ENCODE results near the gene SH3BP5L. TPM values are rescaled to one million over a fixed set of nuclear protein-coding genes. Genes with fewer than 3 reads are reported as not detected.

The SH3BP5L gene
- total and polyA plus RNA-seq, 2 experiments from 2014 or later: 2.8 to 26.1 TPM

Small RNA genes within 50 kb of the gene (microRNA-seq; reads per million reads assigned to microRNA genes)
- not detected for gene MIR3124

Small RNA genes within 50 kb of the gene (small RNA-seq; reads per million reads assigned to genes)
- not detected for gene MIR3124 (ENCODE audit: low replicate concordance)

Other genes with a start within 250 kb of the SH3BP5L start
- gene OR2T10, start 228.2 kb downstream of the SH3BP5L start, total RNA-seq (2014; rRNA removed; shearing (Covaris generic)): not detected in 2 replicates
- gene OR2T10, start 228.2 kb downstream of the SH3BP5L start, polyA plus RNA-seq (2016; fragmentation: Nextera tagmentation; extraction: Ambion mirVana): not detected in 2 replicates
- gene OR2T11, start 190.8 kb downstream of the SH3BP5L start, total RNA-seq (2014; rRNA removed; shearing (Covaris generic)): not detected in 2 replicates
- gene OR2T11, start 190.8 kb downstream of the SH3BP5L start, polyA plus RNA-seq (2016; fragmentation: Nextera tagmentation; extraction: Ambion mirVana): not detected in 2 replicates
- gene OR2T35, start 180.6 kb downstream of the SH3BP5L start, total RNA-seq (2014; rRNA removed; shearing (Covaris generic)): not detected in 2 replicates
- gene OR2T35, start 180.6 kb downstream of the SH3BP5L start, polyA plus RNA-seq (2016; fragmentation: Nextera tagmentation; extraction: Ambion mirVana): not detected in 2 replicates
- gene OR2T27, start 170.4 kb downstream of the SH3BP5L start, total RNA-seq (2014; rRNA removed; shearing (Covaris generic)): not detected in 2 replicates
- gene OR2T27, start 170.4 kb downstream of the SH3BP5L start, polyA plus RNA-seq (2016; fragmentation: Nextera tagmentation; extraction: Ambion mirVana): not detected in 2 replicates
- gene OR14I1, start 123.1 kb downstream of the SH3BP5L start, total RNA-seq (2014; rRNA removed; shearing (Covaris generic)): not detected in 2 replicates
- gene OR14I1, start 123.1 kb downstream of the SH3BP5L start, polyA plus RNA-seq (2016; fragmentation: Nextera tagmentation; extraction: Ambion mirVana): not detected in 2 replicates
- gene LYPD8, start 70.2 kb downstream of the SH3BP5L start, total RNA-seq (2014; rRNA removed; shearing (Covaris generic)): not detected in 2 replicates
- not detected in 2 replicates for gene LYPD8, start 70.2 kb downstream of the SH3BP5L start, polyA plus RNA-seq (2016; fragmentation: Nextera tagmentation; extraction: Ambion mirVana)
- gene ZNF672, start 12.3 kb upstream of the SH3BP5L start, total RNA-seq (2014; rRNA removed; shearing (Covaris generic)): 26.3 and 39.7 TPM in 2 replicates
- 9.0 and 10.3 TPM in 2 replicates for gene ZNF672, start 12.3 kb upstream of the SH3BP5L start, polyA plus RNA-seq (2016; fragmentation: Nextera tagmentation; extraction: Ambion mirVana)
- 34.4 and 57.1 TPM in 2 replicates for gene ZNF692, start 33.2 kb upstream of the SH3BP5L start, total RNA-seq (2014; rRNA removed; shearing (Covaris generic))
- 38.3 and 41.2 TPM in 2 replicates for gene ZNF692, start 33.2 kb upstream of the SH3BP5L start, polyA plus RNA-seq (2016; fragmentation: Nextera tagmentation; extraction: Ambion mirVana)
- 6.6 and 10.2 TPM in 2 replicates for gene PGBD2, start 80.3 kb upstream of the SH3BP5L start, total RNA-seq (2014; rRNA removed; shearing (Covaris generic))
- 4.8 and 5.7 TPM in 2 replicates for gene PGBD2, start 80.3 kb upstream of the SH3BP5L start, polyA plus RNA-seq (2016; fragmentation: Nextera tagmentation; extraction: Ambion mirVana)

Measured in GM23338 (cell line).